ENCODE data around the gene ADCK1. TPM values are rescaled to one million over a fixed set of nuclear protein-coding genes. Genes with fewer than 3 reads are reported as not detected.

ADCK1 gene
- polyA plus RNA-seq, 2 of the 4 experiments (the other 2 are of a cell fraction) = 6.6 to 8.1 TPM

DNA sequence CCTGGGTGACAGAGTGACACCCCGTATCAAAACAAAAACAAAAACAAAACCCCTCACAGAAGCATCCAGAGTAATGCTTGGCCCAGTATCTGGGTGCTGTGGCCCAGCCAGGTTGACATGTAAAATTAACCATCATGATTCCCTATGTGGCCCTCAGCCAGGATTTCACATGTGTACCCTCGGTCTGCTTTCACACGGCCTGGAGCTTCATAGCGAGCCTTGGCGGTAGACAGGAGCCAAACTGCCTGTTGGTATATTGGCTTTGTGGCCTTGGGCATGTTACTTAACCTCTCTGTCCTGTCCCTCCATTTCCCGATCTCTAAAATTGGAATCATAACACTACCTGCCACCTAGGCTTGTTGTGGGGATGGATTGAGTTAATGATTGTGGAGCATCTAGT is 65.5 kb downstream of the ADCK1 start:
- no peak overlapping the region for H3K27ac ChIP-seq
- H3K4me2 ChIP-seq = no peak overlapping the region
- no peak for FAIRE-seq
- ChIA-PET CTCF (interaction anchor here (0.8 kb wide), 1 partner anchor 11 kb away, joined by 3 read pairs; no protein-coding TSS in a partner anchor), POLR2A (no interaction called here)
- DNase-seq (ENCODE audit: low read depth in 1 of 2, low spot score in 1 of 2) = no peak
- no peaks in the 10 kb centered on the region for H3K4me1 ChIP-seq
- TF ChIP-seq SMC3 (IDR thresholded peaks at IDR 0.05) (no peak), POLR2A (IDR thresholded peaks at IDR 0.05; ENCODE audit: low read length) (no peak), RFX5 (IDR thresholded peaks at IDR 0.05) (no peak), POLR2AphosphoS2 (conservative IDR thresholded peaks at IDR 0.05; ENCODE audit: low read length) (no peak), ZNF302 (CRISPR knock-in tag; IDR thresholded peaks at IDR 0.05) (no peak), CBX2 (IDR thresholded peaks at IDR 0.05; ENCODE audit: borderline replicate concordance, low read depth) (no peak), HDAC2 (IDR thresholded peaks at IDR 0.05) (no peak), HEYL (CRISPR knock-in tag; IDR thresholded peaks at IDR 0.05) (no peak), ZC3H11A (IDR thresholded peaks at IDR 0.05) (no peak), HOXA7 (CRISPR knock-in tag; IDR thresholded peaks at IDR 0.05) (no peak), CHD2 (IDR thresholded peaks at IDR 0.05; ENCODE audit: low read length, partially characterized antibody) (no peak), GATA3 (IDR thresholded peaks at IDR 0.05; ENCODE audit: borderline replicate concordance) (no peak), EHMT2 (IDR thresholded peaks at IDR 0.05; ENCODE audit: low read depth) (no peak), NPAS2 (CRISPR knock-in tag; IDR thresholded peaks at IDR 0.05; ENCODE audit: borderline replicate concordance) (no peak), FOXS1 (CRISPR knock-in tag; IDR thresholded peaks at IDR 0.05) (no peak), HOXB5 (CRISPR knock-in tag; IDR thresholded peaks at IDR 0.05) (no peak)
- TF ChIP-seq, protein P1, sequence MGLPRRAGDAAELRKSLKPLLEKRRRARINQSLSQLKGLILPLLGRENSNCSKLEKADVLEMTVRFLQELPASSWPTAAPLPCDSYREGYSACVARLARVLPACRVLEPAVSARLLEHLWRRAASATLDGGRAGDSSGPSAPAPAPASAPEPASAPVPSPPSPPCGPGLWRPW (IDR thresholded peaks at IDR 0.05) = no peak
- TF ChIP-seq, protein P2, sequence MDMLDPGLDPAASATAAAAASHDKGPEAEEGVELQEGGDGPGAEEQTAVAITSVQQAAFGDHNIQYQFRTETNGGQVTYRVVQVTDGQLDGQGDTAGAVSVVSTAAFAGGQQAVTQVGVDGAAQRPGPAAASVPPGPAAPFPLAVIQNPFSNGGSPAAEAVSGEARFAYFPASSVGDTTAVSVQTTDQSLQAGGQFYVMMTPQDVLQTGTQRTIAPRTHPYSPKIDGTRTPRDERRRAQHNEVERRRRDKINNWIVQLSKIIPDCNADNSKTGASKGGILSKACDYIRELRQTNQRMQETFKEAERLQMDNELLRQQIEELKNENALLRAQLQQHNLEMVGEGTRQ (IDR thresholded peaks at IDR 0.05) = no peak
- TF ChIP-seq, protein P3, sequence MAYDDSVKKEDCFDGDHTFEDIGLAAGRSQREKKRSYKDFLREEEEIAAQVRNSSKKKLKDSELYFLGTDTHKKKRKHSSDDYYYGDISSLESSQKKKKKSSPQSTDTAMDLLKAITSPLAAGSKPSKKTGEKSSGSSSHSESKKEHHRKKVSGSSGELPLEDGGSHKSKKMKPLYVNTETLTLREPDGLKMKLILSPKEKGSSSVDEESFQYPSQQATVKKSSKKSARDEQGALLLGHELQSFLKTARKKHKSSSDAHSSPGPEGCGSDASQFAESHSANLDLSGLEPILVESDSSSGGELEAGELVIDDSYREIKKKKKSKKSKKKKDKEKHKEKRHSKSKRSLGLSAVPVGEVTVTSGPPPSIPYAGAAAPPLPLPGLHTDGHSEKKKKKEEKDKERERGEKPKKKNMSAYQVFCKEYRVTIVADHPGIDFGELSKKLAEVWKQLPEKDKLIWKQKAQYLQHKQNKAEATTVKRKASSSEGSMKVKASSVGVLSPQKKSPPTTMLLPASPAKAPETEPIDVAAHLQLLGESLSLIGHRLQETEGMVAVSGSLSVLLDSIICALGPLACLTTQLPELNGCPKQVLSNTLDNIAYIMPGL (CRISPR knock-in tag; IDR thresholded peaks at IDR 0.05; ENCODE audit: borderline replicate concordance) = no peak
- TF ChIP-seq, protein P4, sequence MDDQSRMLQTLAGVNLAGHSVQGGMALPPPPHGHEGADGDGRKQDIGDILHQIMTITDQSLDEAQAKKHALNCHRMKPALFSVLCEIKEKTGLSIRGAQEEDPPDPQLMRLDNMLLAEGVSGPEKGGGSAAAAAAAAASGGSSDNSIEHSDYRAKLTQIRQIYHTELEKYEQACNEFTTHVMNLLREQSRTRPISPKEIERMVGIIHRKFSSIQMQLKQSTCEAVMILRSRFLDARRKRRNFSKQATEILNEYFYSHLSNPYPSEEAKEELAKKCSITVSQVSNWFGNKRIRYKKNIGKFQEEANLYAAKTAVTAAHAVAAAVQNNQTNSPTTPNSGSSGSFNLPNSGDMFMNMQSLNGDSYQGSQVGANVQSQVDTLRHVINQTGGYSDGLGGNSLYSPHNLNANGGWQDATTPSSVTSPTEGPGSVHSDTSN (IDR thresholded peaks at IDR 0.05) = no peak
- ATAC-seq = no peak
- 86% methylated on average over 6 of the region's 6 CpGs for WGBS (ENCODE audit: missing lambda C conversion rate)
- no peak overlapping the region for H3K4me3 ChIP-seq
- no peaks in the 10 kb centered on the region for H3K9me3 ChIP-seq

DNA sequence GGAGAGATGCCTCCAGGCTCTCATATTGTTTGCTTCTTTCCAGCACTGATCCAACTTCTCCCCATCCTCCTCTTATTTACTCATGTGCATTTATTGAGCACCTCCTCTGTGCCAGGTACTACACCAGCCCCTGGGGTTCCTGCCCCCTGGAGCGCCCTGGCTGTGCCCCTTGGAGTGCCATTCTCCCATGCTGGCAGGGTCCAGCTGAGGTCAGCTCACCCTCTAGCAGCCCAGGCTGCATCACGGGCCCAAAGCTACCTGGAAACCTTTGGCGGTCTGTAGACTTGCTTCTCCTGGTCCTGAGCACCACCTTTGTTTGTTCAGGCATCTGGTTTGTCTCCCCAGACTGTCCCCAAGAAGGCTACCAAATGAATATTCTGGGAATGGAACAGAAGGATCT is 67.0 kb downstream of the ADCK1 start:
- FAIRE-seq = no peak
- no peaks in the 10 kb centered on the region for H3K4me1 ChIP-seq
- WGBS (ENCODE audit: missing lambda C conversion rate) = 64% methylated on average over 3 of the region's 3 CpGs
- H3K4me2 ChIP-seq = no peak overlapping the region
- ChIA-PET POLR2A (no interaction called here), CTCF (no interaction called here)
- H3K27ac ChIP-seq = no peak overlapping the region
- no peaks in the 10 kb centered on the region for H3K9me3 ChIP-seq
- DNase-seq (ENCODE audit: low read depth in 1 of 2, low spot score in 1 of 2) = no peak
- TF ChIP-seq, protein P5, sequence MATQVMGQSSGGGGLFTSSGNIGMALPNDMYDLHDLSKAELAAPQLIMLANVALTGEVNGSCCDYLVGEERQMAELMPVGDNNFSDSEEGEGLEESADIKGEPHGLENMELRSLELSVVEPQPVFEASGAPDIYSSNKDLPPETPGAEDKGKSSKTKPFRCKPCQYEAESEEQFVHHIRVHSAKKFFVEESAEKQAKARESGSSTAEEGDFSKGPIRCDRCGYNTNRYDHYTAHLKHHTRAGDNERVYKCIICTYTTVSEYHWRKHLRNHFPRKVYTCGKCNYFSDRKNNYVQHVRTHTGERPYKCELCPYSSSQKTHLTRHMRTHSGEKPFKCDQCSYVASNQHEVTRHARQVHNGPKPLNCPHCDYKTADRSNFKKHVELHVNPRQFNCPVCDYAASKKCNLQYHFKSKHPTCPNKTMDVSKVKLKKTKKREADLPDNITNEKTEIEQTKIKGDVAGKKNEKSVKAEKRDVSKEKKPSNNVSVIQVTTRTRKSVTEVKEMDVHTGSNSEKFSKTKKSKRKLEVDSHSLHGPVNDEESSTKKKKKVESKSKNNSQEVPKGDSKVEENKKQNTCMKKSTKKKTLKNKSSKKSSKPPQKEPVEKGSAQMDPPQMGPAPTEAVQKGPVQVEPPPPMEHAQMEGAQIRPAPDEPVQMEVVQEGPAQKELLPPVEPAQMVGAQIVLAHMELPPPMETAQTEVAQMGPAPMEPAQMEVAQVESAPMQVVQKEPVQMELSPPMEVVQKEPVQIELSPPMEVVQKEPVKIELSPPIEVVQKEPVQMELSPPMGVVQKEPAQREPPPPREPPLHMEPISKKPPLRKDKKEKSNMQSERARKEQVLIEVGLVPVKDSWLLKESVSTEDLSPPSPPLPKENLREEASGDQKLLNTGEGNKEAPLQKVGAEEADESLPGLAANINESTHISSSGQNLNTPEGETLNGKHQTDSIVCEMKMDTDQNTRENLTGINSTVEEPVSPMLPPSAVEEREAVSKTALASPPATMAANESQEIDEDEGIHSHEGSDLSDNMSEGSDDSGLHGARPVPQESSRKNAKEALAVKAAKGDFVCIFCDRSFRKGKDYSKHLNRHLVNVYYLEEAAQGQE (IDR thresholded peaks at IDR 0.05) = no peak
- TF ChIP-seq, protein P6, sequence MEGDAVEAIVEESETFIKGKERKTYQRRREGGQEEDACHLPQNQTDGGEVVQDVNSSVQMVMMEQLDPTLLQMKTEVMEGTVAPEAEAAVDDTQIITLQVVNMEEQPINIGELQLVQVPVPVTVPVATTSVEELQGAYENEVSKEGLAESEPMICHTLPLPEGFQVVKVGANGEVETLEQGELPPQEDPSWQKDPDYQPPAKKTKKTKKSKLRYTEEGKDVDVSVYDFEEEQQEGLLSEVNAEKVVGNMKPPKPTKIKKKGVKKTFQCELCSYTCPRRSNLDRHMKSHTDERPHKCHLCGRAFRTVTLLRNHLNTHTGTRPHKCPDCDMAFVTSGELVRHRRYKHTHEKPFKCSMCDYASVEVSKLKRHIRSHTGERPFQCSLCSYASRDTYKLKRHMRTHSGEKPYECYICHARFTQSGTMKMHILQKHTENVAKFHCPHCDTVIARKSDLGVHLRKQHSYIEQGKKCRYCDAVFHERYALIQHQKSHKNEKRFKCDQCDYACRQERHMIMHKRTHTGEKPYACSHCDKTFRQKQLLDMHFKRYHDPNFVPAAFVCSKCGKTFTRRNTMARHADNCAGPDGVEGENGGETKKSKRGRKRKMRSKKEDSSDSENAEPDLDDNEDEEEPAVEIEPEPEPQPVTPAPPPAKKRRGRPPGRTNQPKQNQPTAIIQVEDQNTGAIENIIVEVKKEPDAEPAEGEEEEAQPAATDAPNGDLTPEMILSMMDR (IDR thresholded peaks at IDR 0.05) = no peak
- ATAC-seq = no peak
- H3K4me3 ChIP-seq = no peak overlapping the region
